ENCODE results near the gene SRPK2. TPM values are rescaled to one million over a fixed set of nuclear protein-coding genes. Genes with fewer than 3 reads are reported as not detected.
A peak's percentile ranks its signal among the peaks of the same experiment; 100 is the strongest.

Gene SRPK2
- total and polyA plus RNA-seq, 2 donors: 23.0 to 45.6 TPM

- H3K36me3 ChIP-seq (ENCODE audit: control insufficient read depth in 2 of 2, insufficient read depth in 2 of 2, low read length in 1 of 2): no peaks in the 10 kb centered on the region
- WGBS: 96% methylated on average over 4 of the region's 4 CpGs
- no peak overlapping the region for H3K27ac ChIP-seq (ENCODE audit: low read depth in 1 of 2, low read length in 1 of 2)
- no peak overlapping the region for H3K4me3 ChIP-seq (ENCODE audit: low read length in 2 of 2)
- H3K4me1 ChIP-seq (ENCODE audit: control insufficient read depth in 2 of 2, insufficient read depth in 2 of 2, low read length in 2 of 2): peaks cover 0 to 2% of the 10 kb centered on the region in 2 donors
- H3K9me3 ChIP-seq (ENCODE audit: control insufficient read depth in 2 of 2, insufficient read depth in 1 of 2, low read length in 1 of 2): peaks cover 0 to 5% of the 10 kb centered on the region in 2 donors
- no peaks in the 10 kb centered on the region for H3K27me3 ChIP-seq (ENCODE audit: control insufficient read depth in 2 of 2, insufficient read depth in 1 of 2, low read length in 1 of 2)
- DNase-seq (ENCODE audit: low read depth in 6 of 9, low spot score in 9 of 9): no peak
Measured at GRCh38 chr7:105178177-105178576, 210.5 kb downstream of the SRPK2 start.

GRCh38 chr7:105177026-105177425 is 211.7 kb downstream of the SRPK2 start:
- Histone ChIP-seq H3K4me1 (ENCODE audit: control insufficient read depth in 2 of 2, insufficient read depth in 2 of 2, low read length in 2 of 2) (peaks cover 0 to 2% of the 10 kb centered on the region in 2 donors), H3K9me3 (ENCODE audit: control insufficient read depth in 2 of 2, insufficient read depth in 1 of 2, low read length in 1 of 2) (peaks cover 0 to 5% of the 10 kb centered on the region in 2 donors), H3K27me3 (ENCODE audit: control insufficient read depth in 2 of 2, insufficient read depth in 1 of 2, low read length in 1 of 2) (no peaks in the 10 kb centered on the region), H3K36me3 (ENCODE audit: control insufficient read depth in 2 of 2, insufficient read depth in 2 of 2, low read length in 1 of 2) (no peaks in the 10 kb centered on the region), H3K27ac (ENCODE audit: low read depth in 1 of 2, low read length in 1 of 2) (no peak overlapping the region), H3K4me3 (ENCODE audit: low read length in 2 of 2) (no peak overlapping the region)
- no peak for DNase-seq (ENCODE audit: low read depth in 6 of 9, low spot score in 9 of 9)
- 91% methylated on average over 3 of the region's 3 CpGs for WGBS

GRCh38 chr7:105173586-105173985 is 215.1 kb downstream of the SRPK2 start:
- Histone ChIP-seq H3K4me1 (ENCODE audit: control insufficient read depth in 2 of 2, insufficient read depth in 2 of 2, low read length in 2 of 2) (peaks cover 0 to 2% of the 10 kb centered on the region in 2 donors), H3K27me3 (ENCODE audit: control insufficient read depth in 2 of 2, insufficient read depth in 1 of 2, low read length in 1 of 2) (no peaks in the 10 kb centered on the region), H3K36me3 (ENCODE audit: control insufficient read depth in 2 of 2, insufficient read depth in 2 of 2, low read length in 1 of 2) (peaks cover 4% of the 10 kb centered on the region in 2 donors), H3K4me3 (ENCODE audit: low read length in 2 of 2) (no peak overlapping the region), H3K27ac (ENCODE audit: low read depth in 1 of 2, low read length in 1 of 2) (no peak overlapping the region), H3K9me3 (ENCODE audit: control insufficient read depth in 2 of 2, insufficient read depth in 1 of 2, low read length in 1 of 2) (no peaks in the 10 kb centered on the region)
- no peak for DNase-seq (ENCODE audit: low read depth in 6 of 9, low spot score in 9 of 9)
- 85% methylated on average over 1 of the region's 1 CpG for WGBS

GRCh38 chr7:105164751-105165150 is 224.0 kb downstream of the SRPK2 start:
- Histone ChIP-seq H3K27ac (ENCODE audit: low read depth in 1 of 2, low read length in 1 of 2) (no peak overlapping the region), H3K36me3 (ENCODE audit: control insufficient read depth in 2 of 2, insufficient read depth in 2 of 2, low read length in 1 of 2) (peaks cover 22 to 75% of the 10 kb centered on the region in 2 donors), H3K27me3 (ENCODE audit: control insufficient read depth in 2 of 2, insufficient read depth in 1 of 2, low read length in 1 of 2) (no peaks in the 10 kb centered on the region), H3K9me3 (ENCODE audit: control insufficient read depth in 2 of 2, insufficient read depth in 1 of 2, low read length in 1 of 2) (no peaks in the 10 kb centered on the region), H3K4me1 (ENCODE audit: control insufficient read depth in 2 of 2, insufficient read depth in 2 of 2, low read length in 2 of 2) (no peaks in the 10 kb centered on the region), H3K4me3 (ENCODE audit: low read length in 2 of 2) (no peak overlapping the region)
- DNase-seq (ENCODE audit: low read depth in 6 of 9, low spot score in 9 of 9): no peak
- 95% methylated on average over 1 of the region's 1 CpG for WGBS

GRCh38 chr7:105163718-105164117 is 225.0 kb downstream of the SRPK2 start:
- no peaks in the 10 kb centered on the region for H3K4me1 ChIP-seq (ENCODE audit: control insufficient read depth in 2 of 2, insufficient read depth in 2 of 2, low read length in 2 of 2)
- H3K4me3 ChIP-seq (ENCODE audit: low read length in 2 of 2): no peak overlapping the region
- DNase-seq (ENCODE audit: low read depth in 6 of 9, low spot score in 9 of 9): no peak
- H3K9me3 ChIP-seq (ENCODE audit: control insufficient read depth in 2 of 2, insufficient read depth in 1 of 2, low read length in 1 of 2): no peaks in the 10 kb centered on the region
- peaks cover 19 to 77% of the 10 kb centered on the region in 2 donors for H3K36me3 ChIP-seq (ENCODE audit: control insufficient read depth in 2 of 2, insufficient read depth in 2 of 2, low read length in 1 of 2)
- no peaks in the 10 kb centered on the region for H3K27me3 ChIP-seq (ENCODE audit: control insufficient read depth in 2 of 2, insufficient read depth in 1 of 2, low read length in 1 of 2)
- H3K27ac ChIP-seq (ENCODE audit: low read depth in 1 of 2, low read length in 1 of 2): no peak overlapping the region
- 98% methylated on average over 8 of the region's 8 CpGs for WGBS

- H3K27me3 ChIP-seq (ENCODE audit: control insufficient read depth in 2 of 2, insufficient read depth in 1 of 2, low read length in 1 of 2): no peaks in the 10 kb centered on the region
- no peaks in the 10 kb centered on the region for H3K9me3 ChIP-seq (ENCODE audit: control insufficient read depth in 2 of 2, insufficient read depth in 1 of 2, low read length in 1 of 2)
- peaks cover 28 to 69% of the 10 kb centered on the region in 2 donors for H3K36me3 ChIP-seq (ENCODE audit: control insufficient read depth in 2 of 2, insufficient read depth in 2 of 2, low read length in 1 of 2)
- no peak overlapping the region for H3K4me3 ChIP-seq (ENCODE audit: low read length in 2 of 2)
- WGBS: 100% methylated on average over 1 of the region's 1 CpG
- H3K27ac ChIP-seq (ENCODE audit: low read depth in 1 of 2, low read length in 1 of 2): no peak overlapping the region
- no peaks in the 10 kb centered on the region for H3K4me1 ChIP-seq (ENCODE audit: control insufficient read depth in 2 of 2, insufficient read depth in 2 of 2, low read length in 2 of 2)
- DNase-seq (ENCODE audit: low read depth in 6 of 9, low spot score in 9 of 9): no peak
Measured at GRCh38 chr7:105161366-105161765, 227.4 kb downstream of the SRPK2 start.

- DNase-seq (ENCODE audit: low read depth in 6 of 9, low spot score in 9 of 9): no peak
- Histone ChIP-seq H3K27me3 (ENCODE audit: control insufficient read depth in 2 of 2, insufficient read depth in 1 of 2, low read length in 1 of 2) (no peaks in the 10 kb centered on the region), H3K4me3 (ENCODE audit: low read length in 2 of 2) (no peak overlapping the region), H3K4me1 (ENCODE audit: control insufficient read depth in 2 of 2, insufficient read depth in 2 of 2, low read length in 2 of 2) (peaks cover 4 to 13% of the 10 kb centered on the region in 2 donors), H3K36me3 (ENCODE audit: control insufficient read depth in 2 of 2, insufficient read depth in 2 of 2, low read length in 1 of 2) (peaks cover 21 to 37% of the 10 kb centered on the region in 2 donors), H3K9me3 (ENCODE audit: control insufficient read depth in 2 of 2, insufficient read depth in 1 of 2, low read length in 1 of 2) (no peaks in the 10 kb centered on the region), H3K27ac (ENCODE audit: low read depth in 1 of 2, low read length in 1 of 2) (no peak overlapping the region)
- 96% methylated on average over 3 of the region's 3 CpGs for WGBS
Measured at GRCh38 chr7:105157278-105157677, 231.4 kb downstream of the SRPK2 start.

GRCh38 chr7:105156731-105157130 is 232.0 kb downstream of the SRPK2 start:
- H3K4me1 ChIP-seq (ENCODE audit: control insufficient read depth in 2 of 2, insufficient read depth in 2 of 2, low read length in 2 of 2): peaks cover 4 to 13% of the 10 kb centered on the region in 2 donors
- H3K27me3 ChIP-seq (ENCODE audit: control insufficient read depth in 2 of 2, insufficient read depth in 1 of 2, low read length in 1 of 2): no peaks in the 10 kb centered on the region
- peaks cover 21 to 35% of the 10 kb centered on the region in 2 donors for H3K36me3 ChIP-seq (ENCODE audit: control insufficient read depth in 2 of 2, insufficient read depth in 2 of 2, low read length in 1 of 2)
- WGBS: 98% methylated on average over 2 of the region's 2 CpGs
- H3K27ac ChIP-seq (ENCODE audit: low read depth in 1 of 2, low read length in 1 of 2): no peak overlapping the region
- H3K9me3 ChIP-seq (ENCODE audit: control insufficient read depth in 2 of 2, insufficient read depth in 1 of 2, low read length in 1 of 2): no peaks in the 10 kb centered on the region
- no peak for DNase-seq (ENCODE audit: low read depth in 6 of 9, low spot score in 9 of 9)
- H3K4me3 ChIP-seq (ENCODE audit: low read length in 2 of 2): no peak overlapping the region

- Histone ChIP-seq H3K36me3 (ENCODE audit: control insufficient read depth in 2 of 2, insufficient read depth in 2 of 2, low read length in 1 of 2) (peaks cover 17 to 25% of the 10 kb centered on the region in 2 donors), H3K9me3 (ENCODE audit: control insufficient read depth in 2 of 2, insufficient read depth in 1 of 2, low read length in 1 of 2) (no peaks in the 10 kb centered on the region), H3K27ac (ENCODE audit: low read depth in 1 of 2, low read length in 1 of 2) (no peak overlapping the region), H3K4me3 (ENCODE audit: low read length in 2 of 2) (no peak overlapping the region), H3K27me3 (ENCODE audit: control insufficient read depth in 2 of 2, insufficient read depth in 1 of 2, low read length in 1 of 2) (no peaks in the 10 kb centered on the region), H3K4me1 (ENCODE audit: control insufficient read depth in 2 of 2, insufficient read depth in 2 of 2, low read length in 2 of 2) (peaks cover 4 to 13% of the 10 kb centered on the region in 2 donors)
- no peak for DNase-seq (ENCODE audit: low read depth in 6 of 9, low spot score in 9 of 9)
- 58% methylated on average over 2 of the region's 2 CpGs for WGBS
Measured at GRCh38 chr7:105154084-105154483, 234.6 kb downstream of the SRPK2 start.

- H3K27me3 ChIP-seq (ENCODE audit: control insufficient read depth in 2 of 2, insufficient read depth in 1 of 2, low read length in 1 of 2): no peaks in the 10 kb centered on the region
- H3K4me3 ChIP-seq (ENCODE audit: low read length in 2 of 2): no peak overlapping the region
- peak in 1 of 9 donors; percentile 24 for DNase-seq (ENCODE audit: low read depth in 6 of 9, low spot score in 9 of 9)
- H3K9me3 ChIP-seq (ENCODE audit: control insufficient read depth in 2 of 2, insufficient read depth in 1 of 2, low read length in 1 of 2): no peaks in the 10 kb centered on the region
- no peak overlapping the region for H3K27ac ChIP-seq (ENCODE audit: low read depth in 1 of 2, low read length in 1 of 2)
- WGBS: 68% methylated on average over 6 of the region's 6 CpGs
- peaks cover 17 to 25% of the 10 kb centered on the region in 2 donors for H3K36me3 ChIP-seq (ENCODE audit: control insufficient read depth in 2 of 2, insufficient read depth in 2 of 2, low read length in 1 of 2)
- H3K4me1 ChIP-seq (ENCODE audit: control insufficient read depth in 2 of 2, insufficient read depth in 2 of 2, low read length in 2 of 2): peaks cover 4 to 13% of the 10 kb centered on the region in 2 donors
Measured at GRCh38 chr7:105153531-105153930, 235.2 kb downstream of the SRPK2 start.

Measured in thymus (tissue), 11 donors.